ENCODE data around the gene GPRC5A.
A peak's percentile ranks its signal among the peaks of the same experiment; 100 is the strongest.

Gene GPRC5A

GRCh38 chr12:12908711-12909110, 17.3 kb downstream of the GPRC5A start:
- TF ChIP-seq CTCF (IDR thresholded peaks at IDR 0.05; ENCODE audit: low read depth, low read length) (no peak), EZH2phosphoT487 (IDR thresholded peaks at IDR 0.05; ENCODE audit: low read depth) (no peak)
- no peak overlapping the region for H3K9ac ChIP-seq (ENCODE audit: low read length)
- H3K4me3 ChIP-seq (ENCODE audit: low read length) = no peak overlapping the region
- H3K27ac ChIP-seq (ENCODE audit: low read length) = no peak overlapping the region
- no peaks in the 10 kb centered on the region for H3K36me3 ChIP-seq (replicated peaks; ENCODE audit: low read depth, low read length)
- no peaks in the 10 kb centered on the region for H4K20me1 ChIP-seq (ENCODE audit: insufficient read depth, low read length)
- no peaks in the 10 kb centered on the region for H3K9me3 ChIP-seq (ENCODE audit: insufficient read depth, low read length)
- H3K4me2 ChIP-seq (ENCODE audit: low read length) = 0 out of 2 replicates have a peak overlapping the region, but pooled peaks have one; percentile 2
- no peaks in the 10 kb centered on the region for H3K79me2 ChIP-seq (ENCODE audit: low read length)
- H3K4me1 ChIP-seq (ENCODE audit: low read length) = peaks cover 13% of the 10 kb centered on the region
- peaks cover 22% of the 10 kb centered on the region for H3K27me3 ChIP-seq (ENCODE audit: low read depth, low read length)
- H2AFZ ChIP-seq (ENCODE audit: low read depth, low read length) = no peak overlapping the region

DNA sequence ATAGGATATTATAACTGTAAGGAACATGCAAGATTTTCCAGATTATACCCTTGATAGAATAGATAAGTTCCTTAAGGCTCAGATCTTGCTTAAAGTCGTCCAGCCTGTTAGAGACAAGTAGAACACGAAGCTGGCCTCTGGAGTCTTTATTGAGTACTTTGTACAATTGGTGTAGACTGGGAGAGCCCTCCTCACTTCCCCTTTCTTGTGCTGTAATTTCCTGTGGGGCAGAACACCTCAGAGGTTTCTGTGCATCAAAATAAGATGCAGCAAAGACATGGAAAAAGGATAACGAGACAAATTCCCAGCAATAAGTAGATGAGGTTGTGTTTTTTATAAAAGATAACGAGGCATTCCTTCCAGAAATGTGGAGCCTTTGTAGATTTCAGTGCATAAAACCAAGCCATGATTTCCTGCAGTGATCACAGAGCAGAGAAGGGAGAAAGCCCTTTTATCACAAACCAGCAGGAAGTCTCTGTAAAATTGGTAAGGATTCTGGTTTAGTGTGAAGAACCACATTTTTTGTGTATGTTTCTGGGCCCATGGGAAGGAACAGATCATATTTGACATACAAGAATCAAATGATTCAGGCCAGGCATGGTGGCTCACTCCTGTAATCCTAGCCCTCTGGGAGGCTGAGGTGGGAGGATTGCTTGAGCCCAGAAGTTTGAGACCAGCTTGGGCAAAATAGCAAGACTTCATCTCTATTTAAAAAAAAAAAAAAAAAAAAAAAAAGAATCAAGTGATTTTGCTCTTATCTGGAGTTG, 18.0 kb downstream of the GPRC5A start:
- no peak overlapping the region for H3K9ac ChIP-seq (ENCODE audit: low read length)
- no peaks in the 10 kb centered on the region for H3K9me3 ChIP-seq (ENCODE audit: insufficient read depth, low read length)
- no peak overlapping the region for H3K4me3 ChIP-seq (ENCODE audit: low read length)
- peaks cover 25% of the 10 kb centered on the region for H3K27me3 ChIP-seq (ENCODE audit: low read depth, low read length)
- peak overlapping the region; percentile 2; the same call in 1 of the 2 replicates for H3K4me2 ChIP-seq (ENCODE audit: low read length)
- H4K20me1 ChIP-seq (ENCODE audit: insufficient read depth, low read length) = no peaks in the 10 kb centered on the region
- H3K4me1 ChIP-seq (ENCODE audit: low read length) = peaks cover 13% of the 10 kb centered on the region
- no peak overlapping the region for H2AFZ ChIP-seq (ENCODE audit: low read depth, low read length)
- H3K36me3 ChIP-seq (replicated peaks; ENCODE audit: low read depth, low read length) = no peaks in the 10 kb centered on the region
- H3K79me2 ChIP-seq (ENCODE audit: low read length) = no peaks in the 10 kb centered on the region
- no peak overlapping the region for H3K27ac ChIP-seq (ENCODE audit: low read length)
- no peak for TF ChIP-seq CTCF (IDR thresholded peaks at IDR 0.05; ENCODE audit: low read depth, low read length)

DNA sequence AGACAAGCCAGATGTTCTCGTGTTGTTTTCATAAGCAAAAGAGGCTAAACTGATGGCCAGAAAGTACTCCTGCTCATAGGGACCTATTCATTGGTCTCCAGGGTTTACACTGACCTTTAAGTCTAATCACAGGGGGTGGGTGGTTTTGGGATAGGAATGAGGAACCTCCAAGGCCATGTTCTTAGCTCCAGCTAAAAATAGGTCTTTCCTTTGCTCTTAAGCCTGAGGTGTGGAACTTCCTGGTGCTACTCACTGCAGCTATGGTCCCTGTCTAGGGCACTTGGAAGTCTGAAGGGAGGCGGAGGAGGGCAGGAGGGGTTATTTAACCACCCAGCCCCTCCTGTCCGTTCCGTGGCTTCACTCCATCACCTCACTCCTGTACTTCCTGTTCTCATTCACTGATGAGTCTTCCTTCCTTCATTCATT, 18.6 kb downstream of the GPRC5A start:
- no peaks in the 10 kb centered on the region for H4K20me1 ChIP-seq (ENCODE audit: insufficient read depth, low read length)
- H3K4me3 ChIP-seq (ENCODE audit: low read length) = no peak overlapping the region
- no peak overlapping the region for H2AFZ ChIP-seq (ENCODE audit: low read depth, low read length)
- H3K4me2 ChIP-seq (ENCODE audit: low read length) = no peak overlapping the region
- H3K36me3 ChIP-seq (replicated peaks; ENCODE audit: low read depth, low read length) = no peaks in the 10 kb centered on the region
- no peak for TF ChIP-seq CTCF (IDR thresholded peaks at IDR 0.05; ENCODE audit: low read depth, low read length)
- no peak for TF ChIP-seq EZH2phosphoT487 (IDR thresholded peaks at IDR 0.05; ENCODE audit: low read depth)
- H3K4me1 ChIP-seq (ENCODE audit: low read length) = peaks cover 13% of the 10 kb centered on the region
- no peak overlapping the region for H3K9ac ChIP-seq (ENCODE audit: low read length)
- H3K9me3 ChIP-seq (ENCODE audit: insufficient read depth, low read length) = no peaks in the 10 kb centered on the region
- H3K27ac ChIP-seq (ENCODE audit: low read length) = no peak overlapping the region
- H3K27me3 ChIP-seq (ENCODE audit: low read depth, low read length) = peaks cover 24% of the 10 kb centered on the region
- no peaks in the 10 kb centered on the region for H3K79me2 ChIP-seq (ENCODE audit: low read length)

GRCh38 chr12:12912711-12913110, 21.3 kb downstream of the GPRC5A start:
- Histone ChIP-seq H3K4me2 (ENCODE audit: low read length) (no peak overlapping the region), H3K79me2 (ENCODE audit: low read length) (no peaks in the 10 kb centered on the region), H3K27me3 (ENCODE audit: low read depth, low read length) (peaks cover 30% of the 10 kb centered on the region), H3K36me3 (replicated peaks; ENCODE audit: low read depth, low read length) (no peaks in the 10 kb centered on the region), H4K20me1 (ENCODE audit: insufficient read depth, low read length) (no peaks in the 10 kb centered on the region), H3K27ac (ENCODE audit: low read length) (no peak overlapping the region), H3K9me3 (ENCODE audit: insufficient read depth, low read length) (no peaks in the 10 kb centered on the region), H3K4me1 (ENCODE audit: low read length) (peaks cover 17% of the 10 kb centered on the region), H2AFZ (ENCODE audit: low read depth, low read length) (no peak overlapping the region), H3K4me3 (ENCODE audit: low read length) (no peak overlapping the region), H3K9ac (ENCODE audit: low read length) (no peak overlapping the region)
- no peak for TF ChIP-seq EZH2phosphoT487 (IDR thresholded peaks at IDR 0.05; ENCODE audit: low read depth)
- no peak for TF ChIP-seq CTCF (IDR thresholded peaks at IDR 0.05; ENCODE audit: low read depth, low read length)
